ENCODE measurements around the gene FBXL7. TPM values are rescaled to one million over a fixed set of nuclear protein-coding genes. Genes with fewer than 3 reads are reported as not detected.

Gene FBXL7
- polyA plus RNA-seq, 1 donor (not counting 4 experiments of a cell fraction or from before 2014, with no cell fraction given) = 0.22 TPM

- dilution Hi-C loops (cut with MboI; ENCODE audit: extremely low pct_ligation_motif_present, low sequenced_read_pairs) = no loop called here
- H3K4me2 ChIP-seq (ENCODE audit: control insufficient read depth, extremely low read depth, insufficient read depth, low read depth, low read length) = no peak overlapping the region
- FAIRE-seq (no peak), DNase-seq (ENCODE audit: low read depth, low spot score) (no peak)
- H3K9me3 ChIP-seq (ENCODE audit: control insufficient read depth, low read depth, low read length) = no peaks in the 10 kb centered on the region
- no peaks in the 10 kb centered on the region for H3K79me2 ChIP-seq (ENCODE audit: control insufficient read depth, insufficient read depth, low read length)
- no peak overlapping the region for H3K27ac ChIP-seq (ENCODE audit: control insufficient read depth, insufficient read depth, low read length)
- no peak overlapping the region for H3K9ac ChIP-seq (ENCODE audit: control insufficient read depth, extremely low read depth, insufficient read depth, low read length)
- no peaks in the 10 kb centered on the region for H3K9me1 ChIP-seq (ENCODE audit: control insufficient read depth, extremely low read depth, insufficient read depth, low read length)
- H4K20me1 ChIP-seq (ENCODE audit: control insufficient read depth, extremely low read depth, insufficient read depth, low read length) = no peaks in the 10 kb centered on the region
- H2AFZ ChIP-seq (ENCODE audit: control insufficient read depth, low read length) = no peak overlapping the region
- no peaks in the 10 kb centered on the region for H3K36me3 ChIP-seq (ENCODE audit: control insufficient read depth in 2 of 2, extremely low read depth in 1 of 2, insufficient read depth in 2 of 2, low read length in 2 of 2)
- H3K4me3 ChIP-seq (ENCODE audit: control insufficient read depth in 2 of 3, extremely low read depth in 1 of 3, insufficient read depth in 2 of 3, low read depth in 1 of 3, low read length in 3 of 3) = no peak overlapping the region
- no peak for TF ChIP-seq CTCF (optimal IDR thresholded peaks at IDR 0.05 in 1 of 3, IDR thresholded peaks at IDR 0.05 in 1 of 3, conservative IDR thresholded peaks at IDR 0.05 in 1 of 3; ENCODE audit: extremely low read depth in 1 of 3, insufficient read depth in 2 of 3, low read length in 3 of 3)
- no peak for TF ChIP-seq EZH2 (IDR thresholded peaks at IDR 0.05; ENCODE audit: low read length)
- H3K27me3 ChIP-seq (ENCODE audit: control insufficient read depth, extremely low read depth, insufficient read depth, low read length) = no peaks in the 10 kb centered on the region
- H3K4me1 ChIP-seq (ENCODE audit: control insufficient read depth, extremely low read depth, insufficient read depth, low read length) = no peaks in the 10 kb centered on the region
Observed at GRCh38 chr5:15618938-15619337, 119.0 kb downstream of the FBXL7 start.

- Histone ChIP-seq H3K4me3 (ENCODE audit: control insufficient read depth in 2 of 3, extremely low read depth in 1 of 3, insufficient read depth in 2 of 3, low read depth in 1 of 3, low read length in 3 of 3) (no peak overlapping the region), H3K36me3 (ENCODE audit: control insufficient read depth in 2 of 2, extremely low read depth in 1 of 2, insufficient read depth in 2 of 2, low read length in 2 of 2) (no peaks in the 10 kb centered on the region), H3K9ac (ENCODE audit: control insufficient read depth, extremely low read depth, insufficient read depth, low read length) (no peak overlapping the region), H3K4me1 (ENCODE audit: control insufficient read depth, extremely low read depth, insufficient read depth, low read length) (no peaks in the 10 kb centered on the region), H4K20me1 (ENCODE audit: control insufficient read depth, extremely low read depth, insufficient read depth, low read length) (no peaks in the 10 kb centered on the region), H3K79me2 (ENCODE audit: control insufficient read depth, insufficient read depth, low read length) (no peaks in the 10 kb centered on the region), H3K9me3 (ENCODE audit: control insufficient read depth, low read depth, low read length) (no peaks in the 10 kb centered on the region), H3K9me1 (ENCODE audit: control insufficient read depth, extremely low read depth, insufficient read depth, low read length) (no peaks in the 10 kb centered on the region), H3K4me2 (ENCODE audit: control insufficient read depth, extremely low read depth, insufficient read depth, low read depth, low read length) (no peak overlapping the region), H2AFZ (ENCODE audit: control insufficient read depth, low read length) (no peak overlapping the region), H3K27ac (ENCODE audit: control insufficient read depth, insufficient read depth, low read length) (no peak overlapping the region), H3K27me3 (ENCODE audit: control insufficient read depth, extremely low read depth, insufficient read depth, low read length) (no peaks in the 10 kb centered on the region)
- dilution Hi-C loops (cut with MboI; ENCODE audit: extremely low pct_ligation_motif_present, low sequenced_read_pairs) = no loop called here
- DNase-seq (ENCODE audit: low read depth, low spot score) = no peak
- TF ChIP-seq EZH2 (IDR thresholded peaks at IDR 0.05; ENCODE audit: low read length) (no peak), CTCF (optimal IDR thresholded peaks at IDR 0.05 in 1 of 3, IDR thresholded peaks at IDR 0.05 in 1 of 3, conservative IDR thresholded peaks at IDR 0.05 in 1 of 3; ENCODE audit: extremely low read depth in 1 of 3, insufficient read depth in 2 of 3, low read length in 3 of 3) (no peak)
- no peak for FAIRE-seq
Observed at GRCh38 chr5:15620501-15620900, 120.5 kb downstream of the FBXL7 start.
